Epithelial cell of esophagus (primary cell): ENCODE data around the gene GLRX3.
"Not testable (repeated sequence)": the region's sequence is repeated elsewhere in the genome, so short reads cannot be mapped to it uniquely, and the experiment has no call there.

Experiments used
- DNase-seq: peaks from one replicate; pipeline ENCODE4 v3.0.0; 2010; ENCODE audit warnings: low read depth
- H3K4me3 ChIP-seq: 2 replicates; pipeline ENCODE4 v1.5.1; 2011; ENCODE audit warnings: mild to moderate bottlenecking, low read length, control low read depth
- TF ChIP-seq, protein P1 (sequence below): IDR thresholded peaks from 2 replicates; pipeline ENCODE4 v1.5.1; 2011; ENCODE audit warnings: low read depth, mild to moderate bottlenecking, low read length, control low read depth, inconsistent platforms; ENCODE audit not compliant: insufficient read depth; ENCODE audit errors: missing control alignments

The GLRX3 gene

DNA sequence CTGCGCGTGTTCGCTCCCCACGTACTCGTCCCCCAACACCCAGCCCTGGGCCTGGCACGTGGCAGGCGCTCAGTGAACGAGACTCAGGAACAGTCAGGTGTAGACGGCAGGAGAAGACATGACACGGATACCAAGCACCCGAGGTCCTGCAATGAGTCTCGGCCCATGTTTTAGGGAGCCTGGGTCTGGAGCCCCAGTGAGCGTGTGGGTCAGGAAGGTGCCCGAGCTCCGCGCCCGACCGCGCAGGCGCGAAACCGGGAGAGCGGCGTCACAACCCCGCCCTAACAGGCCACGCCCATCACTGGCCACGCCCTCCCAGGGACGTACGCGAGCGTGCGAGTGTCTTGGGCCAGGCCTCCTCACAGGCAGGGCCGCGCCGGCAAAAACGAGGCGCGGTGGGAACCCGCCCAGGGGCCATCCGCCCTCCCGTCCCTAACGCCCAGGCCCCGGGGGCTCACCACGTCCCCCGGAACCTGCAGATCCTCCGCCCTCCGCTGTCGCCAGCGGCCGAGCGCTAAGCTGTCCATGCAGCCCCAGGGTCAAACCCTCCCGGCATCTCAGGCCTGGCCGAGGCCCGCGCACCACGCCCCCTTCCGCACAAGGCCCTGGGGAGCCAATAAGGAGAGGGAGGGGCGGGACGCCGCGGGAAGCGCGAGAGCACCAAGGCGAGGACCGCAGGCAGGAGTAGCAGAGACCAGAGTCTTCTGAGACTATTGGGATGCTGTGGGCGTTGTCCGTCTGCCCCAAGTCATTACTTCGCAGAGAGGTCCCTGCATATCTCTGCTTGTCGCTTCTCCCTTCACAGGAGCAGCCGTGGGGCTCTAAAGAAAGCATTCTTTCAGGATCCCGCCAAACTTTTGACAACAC, 25.7 kb upstream of the GLRX3 start, which contains the start of gene C10orf143:
Gene C10orf143 (minus strand): TSS at position 585 of the 867 bp plus-strand sequence. CDS start 58 bp downstream, at position 527.
- TF ChIP-seq, protein P1, sequence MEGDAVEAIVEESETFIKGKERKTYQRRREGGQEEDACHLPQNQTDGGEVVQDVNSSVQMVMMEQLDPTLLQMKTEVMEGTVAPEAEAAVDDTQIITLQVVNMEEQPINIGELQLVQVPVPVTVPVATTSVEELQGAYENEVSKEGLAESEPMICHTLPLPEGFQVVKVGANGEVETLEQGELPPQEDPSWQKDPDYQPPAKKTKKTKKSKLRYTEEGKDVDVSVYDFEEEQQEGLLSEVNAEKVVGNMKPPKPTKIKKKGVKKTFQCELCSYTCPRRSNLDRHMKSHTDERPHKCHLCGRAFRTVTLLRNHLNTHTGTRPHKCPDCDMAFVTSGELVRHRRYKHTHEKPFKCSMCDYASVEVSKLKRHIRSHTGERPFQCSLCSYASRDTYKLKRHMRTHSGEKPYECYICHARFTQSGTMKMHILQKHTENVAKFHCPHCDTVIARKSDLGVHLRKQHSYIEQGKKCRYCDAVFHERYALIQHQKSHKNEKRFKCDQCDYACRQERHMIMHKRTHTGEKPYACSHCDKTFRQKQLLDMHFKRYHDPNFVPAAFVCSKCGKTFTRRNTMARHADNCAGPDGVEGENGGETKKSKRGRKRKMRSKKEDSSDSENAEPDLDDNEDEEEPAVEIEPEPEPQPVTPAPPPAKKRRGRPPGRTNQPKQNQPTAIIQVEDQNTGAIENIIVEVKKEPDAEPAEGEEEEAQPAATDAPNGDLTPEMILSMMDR, result no peak
- DNase-seq, result peak; percentile 98
- H3K4me3 ChIP-seq, result peak within 1 kb of the TSS; percentile 100

DNA sequence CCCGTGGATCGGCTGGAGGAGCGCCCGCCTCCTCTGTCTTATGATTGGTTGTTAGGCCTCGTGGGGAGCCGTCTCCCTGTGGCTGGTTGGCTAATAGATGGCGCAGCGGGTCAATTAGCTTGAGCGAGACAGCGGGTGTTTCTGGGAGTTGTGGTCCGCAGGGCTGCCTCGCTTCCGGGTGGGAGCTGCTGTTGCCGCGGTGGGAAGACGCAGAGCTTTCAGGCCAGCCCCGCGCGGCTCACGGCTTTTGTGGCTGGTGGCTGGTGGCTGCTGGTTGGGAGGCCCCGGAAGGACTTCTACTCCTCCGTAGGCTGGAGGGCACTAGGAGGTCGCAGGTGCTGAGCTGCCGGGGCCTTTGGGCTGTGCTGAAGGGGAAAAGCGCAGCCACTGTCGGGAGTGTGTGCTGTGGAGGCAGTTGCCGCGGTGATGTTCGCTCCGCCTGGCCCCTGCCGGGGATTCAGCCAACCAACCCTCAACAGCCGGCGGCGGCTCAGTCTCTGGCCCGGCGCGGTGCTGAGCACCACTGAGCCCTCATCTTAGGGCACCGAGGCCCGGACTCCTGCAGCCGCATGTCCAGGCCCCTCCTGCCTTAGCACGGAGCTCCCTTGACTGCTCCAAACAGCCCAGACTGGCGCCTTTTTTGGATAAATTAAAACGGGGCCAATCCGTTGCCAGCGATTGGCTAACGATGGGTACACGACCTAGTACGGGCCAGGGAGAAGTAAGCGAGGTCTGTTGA, 24.9 kb upstream of the GLRX3 start:
- peak; percentile 99 for DNase-seq
- peak overlapping the region; percentile 100 for H3K4me3 ChIP-seq

DNA sequence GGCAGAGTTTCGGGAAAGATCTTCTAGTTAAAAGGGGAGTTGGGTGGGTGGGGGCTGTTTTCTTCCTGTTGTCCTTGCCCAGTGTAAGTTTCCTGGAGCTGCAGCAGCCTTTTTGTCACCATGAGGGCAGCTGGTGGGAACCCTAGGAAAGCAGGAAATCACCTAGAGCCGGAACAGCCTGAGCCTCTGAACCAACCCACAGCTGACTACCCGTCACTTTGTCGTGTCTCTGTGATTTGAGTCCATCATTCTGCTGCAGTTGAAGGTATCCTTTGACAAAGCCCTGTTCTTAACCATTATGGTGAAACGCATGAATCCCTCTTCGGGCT, 24.4 kb upstream of the GLRX3 start:
- DNase-seq, result no peak
- TF ChIP-seq, protein P1, result no peak
- peak overlapping the region; percentile 100 for H3K4me3 ChIP-seq

More for the DNA sequence above, 24.9 kb upstream of the GLRX3 start:
- TF ChIP-seq, protein P1, result no peak

DNA sequence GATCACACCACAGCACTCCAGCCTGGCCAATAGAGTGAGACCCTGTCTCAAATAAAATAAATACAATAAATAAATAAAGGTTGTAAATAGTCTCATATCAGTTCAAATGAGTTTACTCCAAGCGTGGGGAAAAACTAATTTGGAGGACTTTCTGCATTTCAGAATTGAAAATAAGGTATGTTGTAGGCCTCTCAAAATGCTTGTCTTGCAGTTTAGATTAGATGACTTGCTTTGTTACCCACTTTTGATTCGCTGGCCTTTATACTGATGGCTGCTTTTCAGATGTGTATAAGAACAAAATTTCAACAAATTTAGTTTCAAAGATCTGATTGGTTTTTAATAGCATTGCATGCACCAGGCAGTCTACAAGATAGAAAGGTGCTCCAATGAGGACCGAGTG, 23.4 kb upstream of the GLRX3 start:
- TF ChIP-seq, protein P1, result no peak
- H3K4me3 ChIP-seq, result no peak overlapping the region
- no peak for DNase-seq

DNA sequence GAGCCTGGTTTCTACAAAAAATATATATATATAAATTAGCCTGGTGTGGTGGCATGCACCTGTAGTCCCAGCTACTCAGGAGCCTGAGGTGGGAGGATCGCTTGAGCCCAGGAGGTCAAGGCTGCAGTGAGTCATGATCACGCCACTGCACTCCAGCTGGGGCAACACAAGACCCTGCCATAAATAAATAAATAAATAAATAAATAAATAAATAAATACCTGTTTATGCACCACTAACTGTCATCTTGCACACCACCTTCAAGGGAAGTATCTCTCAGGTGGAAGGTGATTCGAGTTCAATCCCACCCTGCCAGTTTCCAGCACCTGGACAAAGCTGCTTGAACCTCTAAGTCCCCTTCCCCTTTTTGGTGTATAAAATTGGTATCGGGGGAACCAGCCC, 19.2 kb upstream of the GLRX3 start:
- not testable (repeated sequence) for H3K4me3 ChIP-seq, DNase-seq

DNA sequence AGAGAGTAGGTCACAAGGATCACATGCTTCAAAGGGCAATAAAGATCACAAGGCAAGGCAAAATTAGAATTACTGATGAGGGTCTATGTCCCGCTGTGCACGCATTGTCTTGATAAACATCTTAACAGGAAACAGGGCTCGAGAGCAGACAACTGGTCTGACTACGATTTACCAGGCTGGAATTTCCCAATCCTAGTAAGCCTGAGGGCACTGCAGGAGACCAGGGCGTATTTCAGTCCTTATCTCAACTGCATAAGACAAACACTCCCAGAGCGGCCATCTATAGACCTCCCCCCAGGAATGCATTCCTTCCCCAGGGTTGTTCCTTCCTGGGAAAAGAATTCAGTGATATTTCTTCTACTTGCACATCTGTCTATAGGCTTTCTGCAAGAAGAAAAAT, 18.7 kb upstream of the GLRX3 start:
- H3K4me3 ChIP-seq, DNase-seq: not testable (repeated sequence)

DNA sequence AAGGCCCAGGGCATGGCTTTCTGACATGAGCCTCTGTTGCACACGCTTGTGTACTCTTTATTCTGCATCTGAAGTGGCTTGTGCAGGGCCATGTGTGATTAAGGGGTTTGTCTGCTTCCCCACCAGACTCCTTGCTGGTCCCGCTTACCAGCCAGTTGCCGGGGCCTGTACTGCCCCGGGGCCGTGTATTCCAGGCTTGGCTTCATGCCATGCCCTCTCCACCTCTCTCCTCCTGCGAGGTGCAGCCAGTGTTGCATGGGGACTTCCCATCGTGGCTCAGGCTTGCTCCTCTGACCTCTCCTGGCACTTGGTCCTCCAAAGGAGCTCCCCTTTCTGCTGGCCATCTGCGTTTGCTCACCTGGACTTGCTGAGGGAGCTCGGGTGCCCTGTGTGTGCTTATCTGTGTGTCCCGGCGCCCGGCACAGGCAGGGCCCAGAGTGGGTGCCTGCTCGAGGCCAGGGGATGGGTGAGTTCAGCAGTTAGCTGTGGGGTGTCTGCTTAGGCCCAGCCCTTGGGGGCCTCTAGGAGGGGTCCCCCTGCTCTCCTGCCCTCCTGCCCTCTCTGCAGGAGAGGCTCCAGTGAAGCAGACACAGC, 14.6 kb upstream of the GLRX3 start:
- no peak overlapping the region for H3K4me3 ChIP-seq
- DNase-seq, result no peak
- TF ChIP-seq, protein P1, result no peak
